Vagina (tissue), 2 donors: Measurements from ENCODE around the gene NCOR1. TPM values are rescaled to one million over a fixed set of nuclear protein-coding genes. Genes with fewer than 3 reads are reported as not detected.

ENCODE experiments used
- DNase-seq, 2 donors: peaks; one replicate each; pipeline ENCODE4 v3.0.0-alpha.2; 2017; ENCODE audit errors: extremely low spot score in 2 of 2
- H3K27ac ChIP-seq: fragments of 200-600 bp; sonication (generic); one replicate; pipeline ENCODE4 v1.5.1; 2019
- H3K27me3 ChIP-seq: fragments of 200-600 bp; sonication (generic); one replicate; pipeline ENCODE4 v1.5.1; 2019
- H3K36me3 ChIP-seq, 2 donors: fragments of 200-600 bp; sonication (generic); one replicate each; pipeline ENCODE4 v1.5.1; 2017 to 2019
- H3K4me1 ChIP-seq: fragments of 200-600 bp; sonication (generic); one replicate; pipeline ENCODE4 v1.5.1; 2019
- H3K4me3 ChIP-seq, 2 donors: fragments of 200-600 bp; sonication (generic); 1 replicate in 1 of 2; 2 replicates in 1 of 2; pipeline ENCODE4 v1.5.1; 2016 to 2019
- H3K9me3 ChIP-seq: fragments of 200-600 bp; sonication (generic); one replicate; pipeline ENCODE4 v1.5.1; 2019
- CTCF ChIP-seq, 3 experiments: fragments of 450-650 bp in 2 of 3; fragments of 200-600 bp in 1 of 3; sonication (generic) in 1 of 3; IDR thresholded peaks; one replicate each; pipeline ENCODE4 v1.5.1; 2017 to 2019; ENCODE audit warnings: antibody characterized with exemption in 3 of 3, mild to moderate bottlenecking in 2 of 3, moderate library complexity in 2 of 3
- POLR2A ChIP-seq, 2 donors: fragments of 450-650 bp; IDR thresholded peaks; one replicate each; pipeline ENCODE4 v1.6.1; 2017; ENCODE audit warnings: antibody characterized with exemption in 2 of 2, mild to moderate bottlenecking in 2 of 2, moderate library complexity in 2 of 2
- POLR2AphosphoS5 ChIP-seq, 2 donors: sonication (generic); formaldehyde crosslinking; IDR thresholded peaks; one replicate each; pipeline ENCODE4 v1.9.0; 2017; ENCODE audit warnings: antibody characterized with exemption in 2 of 2, mild to moderate bottlenecking in 2 of 2, low read depth in 1 of 2; ENCODE audit not compliant: insufficient read depth in 1 of 2
- intact Hi-C: fragments of 100-400 bp; cut with DNase I; formaldehyde crosslinking; loops from one replicate; pipeline ENCODE4 v1.15.1; 2023
- total RNA-seq: library from RNA; depleted of rRNA; stranded (reverse); fragments of >200 nt; gene quantifications from one replicate; pipeline ENCODE4 v1.2.3, GENCODE V29; 2016

Gene NCOR1
- total RNA-seq, 1 donor from 2014 or later: 175 TPM

- DNase-seq: no peak
- Histone ChIP-seq H3K27ac (peak overlapping the region; percentile 66), H3K4me3 (no peak overlapping the region), H3K27me3 (no peaks in the 10 kb centered on the region), H3K36me3 (no peaks in the 10 kb centered on the region), H3K4me1 (peaks cover 16% of the 10 kb centered on the region), H3K9me3 (no peaks in the 10 kb centered on the region)
- TF ChIP-seq CTCF (IDR thresholded peaks at IDR 0.05) (no peak), POLR2AphosphoS5 (IDR thresholded peaks at IDR 0.05; ENCODE audit: insufficient read depth in 1 of 2, low read depth in 1 of 2) (no peak), POLR2A (IDR thresholded peaks at IDR 0.05) (no peak)
- intact Hi-C loops: no loop called here
These were observed 40.2 kb upstream of the NCOR1 start for GRCh38 chr17:16255481-16255921.

DNA sequence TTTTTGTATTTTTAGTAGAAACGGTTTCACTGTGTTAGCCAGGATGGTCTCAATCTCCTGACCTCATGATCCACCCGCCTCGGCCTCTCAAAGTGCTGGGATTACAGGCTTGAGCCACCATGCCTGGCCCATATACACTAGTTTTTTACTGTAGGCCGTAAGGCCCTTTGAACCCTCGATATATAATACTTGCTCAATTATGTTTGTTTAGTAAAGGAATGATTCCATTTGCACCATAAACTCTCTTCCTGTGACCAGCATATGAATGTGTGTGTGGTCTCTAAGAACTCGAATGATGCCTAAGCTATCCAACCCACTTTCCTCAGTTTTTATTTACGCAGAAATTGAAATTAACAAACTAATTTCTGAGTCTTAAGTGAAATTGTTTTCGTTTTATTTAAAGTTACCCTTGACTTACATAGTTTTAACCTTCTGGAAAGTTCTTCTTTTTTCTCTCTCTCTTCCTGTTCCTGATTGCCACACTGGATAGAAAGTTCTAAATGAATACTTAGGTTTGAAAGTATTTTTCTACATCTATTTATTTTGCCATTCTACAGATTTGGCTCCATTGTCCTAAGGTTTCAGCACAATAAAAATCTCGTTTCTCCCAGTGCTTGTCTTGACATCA lies 39.6 kb upstream of the NCOR1 start:
- H3K4me3 ChIP-seq: no peak overlapping the region
- H3K27me3 ChIP-seq: no peaks in the 10 kb centered on the region
- H3K36me3 ChIP-seq: no peaks in the 10 kb centered on the region
- DNase-seq: no peak
- H3K4me1 ChIP-seq: peaks cover 16% of the 10 kb centered on the region
- TF ChIP-seq CTCF (IDR thresholded peaks at IDR 0.05): no peak
- no peak for TF ChIP-seq POLR2A (IDR thresholded peaks at IDR 0.05)
- TF ChIP-seq POLR2AphosphoS5 (IDR thresholded peaks at IDR 0.05; ENCODE audit: insufficient read depth in 1 of 2, low read depth in 1 of 2): no peak
- intact Hi-C loops: no loop called here
- no peaks in the 10 kb centered on the region for H3K9me3 ChIP-seq
- no peak overlapping the region for H3K27ac ChIP-seq

DNA sequence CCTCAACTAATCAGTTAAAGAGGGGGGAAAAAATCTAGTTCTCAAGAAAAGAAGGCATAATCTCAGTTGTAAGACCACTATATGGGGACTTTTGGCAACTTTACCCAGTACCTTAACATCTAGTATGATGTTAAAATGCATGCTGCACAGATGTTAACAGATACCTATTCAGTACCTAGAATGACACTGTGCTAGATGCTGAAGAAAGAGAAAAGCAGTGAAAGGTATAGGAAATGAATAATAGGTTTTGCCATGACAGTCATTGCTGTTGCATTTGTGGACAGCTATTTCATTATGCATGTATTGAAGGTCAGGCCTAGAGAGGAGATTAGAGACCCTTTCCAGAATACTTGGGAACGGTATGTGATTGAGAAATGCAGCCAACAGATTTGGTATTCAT lies 36.2 kb upstream of the NCOR1 start:
- intact Hi-C loops: no loop called here
- Histone ChIP-seq H3K27me3 (no peaks in the 10 kb centered on the region), H3K4me1 (peaks cover 14% of the 10 kb centered on the region), H3K27ac (no peak overlapping the region), H3K9me3 (no peaks in the 10 kb centered on the region), H3K4me3 (no peak overlapping the region), H3K36me3 (no peaks in the 10 kb centered on the region)
- no peak for DNase-seq
- no peak for TF ChIP-seq CTCF (IDR thresholded peaks at IDR 0.05)
- no peak for TF ChIP-seq POLR2AphosphoS5 (IDR thresholded peaks at IDR 0.05; ENCODE audit: insufficient read depth in 1 of 2, low read depth in 1 of 2)
- no peak for TF ChIP-seq POLR2A (IDR thresholded peaks at IDR 0.05)

DNA sequence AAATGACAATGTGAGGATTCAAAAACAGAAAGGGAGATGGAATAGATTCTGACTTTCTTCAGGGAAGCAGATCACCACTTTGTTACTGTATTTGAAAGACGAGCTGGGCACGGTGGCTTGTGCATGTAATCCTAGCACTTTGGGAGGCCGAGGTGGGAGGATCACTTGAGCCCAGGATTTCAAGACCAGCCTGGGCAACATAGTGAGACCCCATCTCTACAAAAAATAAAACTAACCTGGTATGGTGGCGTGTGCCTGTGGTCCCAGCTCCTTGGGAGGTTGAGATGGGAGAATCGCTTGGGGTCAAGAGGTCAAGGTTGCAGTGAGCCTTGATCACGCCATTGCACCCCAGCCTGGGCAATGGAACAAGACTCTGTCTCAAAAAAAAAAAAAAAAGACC lies 35.7 kb upstream of the NCOR1 start:
- no peaks in the 10 kb centered on the region for H3K27me3 ChIP-seq
- H3K36me3 ChIP-seq: no peaks in the 10 kb centered on the region
- H3K27ac ChIP-seq: no peak overlapping the region
- TF ChIP-seq POLR2AphosphoS5 (IDR thresholded peaks at IDR 0.05; ENCODE audit: insufficient read depth in 1 of 2, low read depth in 1 of 2) (no peak), CTCF (IDR thresholded peaks at IDR 0.05) (no peak), POLR2A (IDR thresholded peaks at IDR 0.05) (no peak)
- DNase-seq: no peak
- no peak overlapping the region for H3K4me3 ChIP-seq
- intact Hi-C loops: no loop called here
- H3K4me1 ChIP-seq: peaks cover 9% of the 10 kb centered on the region
- no peaks in the 10 kb centered on the region for H3K9me3 ChIP-seq

- TF ChIP-seq POLR2A (IDR thresholded peaks at IDR 0.05) (no peak), CTCF (IDR thresholded peaks at IDR 0.05) (no peak), POLR2AphosphoS5 (IDR thresholded peaks at IDR 0.05; ENCODE audit: insufficient read depth in 1 of 2, low read depth in 1 of 2) (no peak)
- Histone ChIP-seq H3K27ac (no peak overlapping the region), H3K27me3 (no peaks in the 10 kb centered on the region), H3K36me3 (no peaks in the 10 kb centered on the region), H3K9me3 (no peaks in the 10 kb centered on the region), H3K4me3 (no peak overlapping the region), H3K4me1 (peaks cover 5% of the 10 kb centered on the region)
- no peak for DNase-seq
- intact Hi-C loops: no loop called here
These were observed 35.3 kb upstream of the NCOR1 start for GRCh38 chr17:16250635-16251034.
